H1 (cell line): Measurements from ENCODE around the gene PASK. TPM values are rescaled to one million over a fixed set of nuclear protein-coding genes. Genes with fewer than 3 reads are reported as not detected.

Experiments
- TBP ChIP-seq: IDR thresholded peaks from 2 replicates; pipeline ENCODE4 v1.6.1; 2011; ENCODE audit warnings: low read depth, low read length, improper control_type of control experiment
- polyA plus RNA-seq, 7 experiments: library from polyadenylated mRNA; depleted of rRNA in 3 of 7; stranded (reverse) in 5 of 7; unstranded in 2 of 7; fragments of >200 nt in 5 of 7; fragments of 200-250 nt in 2 of 7; gene quantifications; 1 replicate in 5 of 7; 2 replicates in 1 of 7; 4 replicates in 1 of 7; pipeline versions ENCODE4 v1.2.1 to v1.2.3, GENCODE V29; 2011 to 2013; ENCODE audit warnings: missing spikeins in 2 of 7, mixed read lengths in 2 of 7
- total RNA-seq: library from RNA; stranded (reverse); fragmentation: NEBNext Ultra II Directional; extraction: Animal tissue kit (Norgen Biotek cat#: 25700); gene quantifications from 2 replicates; pipeline ENCODE4 v1.2.1, GENCODE V29; 2021

PASK gene
- total and polyA plus RNA-seq, 2 of the 8 experiments (the other 6 are each of a cell fraction or from before 2014, with no cell fraction given): 20.5 to 66.1 TPM

DNA sequence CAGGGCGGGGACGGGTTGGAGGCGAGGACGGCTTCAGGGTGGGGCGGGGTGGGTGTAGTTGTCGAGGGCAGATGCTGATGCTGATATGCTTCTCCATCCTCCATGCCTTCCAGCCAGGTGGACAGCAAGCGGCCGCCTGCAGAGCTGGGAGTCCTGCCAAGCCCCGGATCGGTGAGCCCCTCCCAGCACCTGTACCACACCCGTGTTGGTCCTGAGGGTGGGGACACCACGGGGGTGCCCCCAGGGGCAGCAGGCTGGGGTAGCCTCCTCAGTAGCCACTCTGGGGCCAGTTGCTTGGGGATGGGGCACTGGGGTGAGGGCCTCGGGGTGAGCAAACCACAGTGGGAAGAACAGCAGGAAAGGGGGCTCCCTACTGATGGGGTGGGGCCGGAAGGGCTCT lies 41.8 kb upstream of the PASK start (continued):
- no peak for TF ChIP-seq TBP
- TF ChIP-seq, all 59 proteins: peak for 0
